Choroid plexus epithelial cell (primary cell): ENCODE measurements around the gene GNA12.

Experiments used
- DNase-seq: peaks from one replicate; pipeline ENCODE4 v3.0.0-alpha.2; 2010; ENCODE audit warnings: low read depth
- H3K4me3 ChIP-seq: 2 replicates; pipeline ENCODE4 v1.5.1; 2011; ENCODE audit warnings: low read depth, mild to moderate bottlenecking, control low read depth, low read length, moderate library complexity
- CTCF ChIP-seq: conservative IDR thresholded peaks from 2 replicates; pipeline ENCODE4 v1.5.1; 2011; ENCODE audit warnings: low read depth, mild to moderate bottlenecking, control low read depth, inconsistent platforms, low read length, moderate library complexity

The GNA12 gene

DNA sequence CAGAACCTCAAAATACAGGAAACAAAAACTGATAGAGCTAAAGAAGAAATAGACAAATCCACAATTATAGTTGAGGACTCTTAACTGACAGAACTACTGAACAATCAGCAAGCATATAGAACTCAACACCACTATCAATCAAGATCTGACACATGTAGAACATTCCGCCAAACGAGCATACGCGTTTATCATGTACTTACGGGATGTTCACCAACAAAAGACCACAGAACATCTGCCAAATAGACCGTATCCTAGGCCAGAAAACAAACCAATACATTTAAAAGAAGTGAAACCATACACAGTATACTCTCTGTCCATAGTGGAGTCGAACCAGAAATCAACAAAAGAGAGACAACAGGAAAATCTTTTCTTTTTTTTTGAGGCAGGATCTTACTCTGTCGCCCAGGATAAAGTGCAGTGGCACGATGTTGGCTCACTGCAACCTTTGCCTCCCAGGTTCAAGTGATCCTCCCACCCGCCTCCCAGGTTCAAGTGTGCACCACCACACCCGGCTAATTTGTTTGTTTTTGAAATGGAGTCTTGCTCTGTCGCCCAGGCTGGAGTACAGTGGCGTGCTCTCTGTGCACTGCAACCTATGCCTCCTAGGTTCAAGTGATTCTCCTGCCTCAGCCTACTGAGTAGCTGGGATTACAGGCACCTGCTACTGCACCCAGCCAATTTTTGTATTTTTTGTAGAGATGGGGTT lies 5.1 kb downstream of the GNA12 start:
- no peak for DNase-seq
- TF ChIP-seq CTCF = no peak
- H3K4me3 ChIP-seq = no peak overlapping the region

GRCh38 chr7:2838451-2838850 lies 5.7 kb downstream of the GNA12 start:
- no peak overlapping the region for H3K4me3 ChIP-seq
- no peak for DNase-seq
- TF ChIP-seq CTCF = no peak

DNA sequence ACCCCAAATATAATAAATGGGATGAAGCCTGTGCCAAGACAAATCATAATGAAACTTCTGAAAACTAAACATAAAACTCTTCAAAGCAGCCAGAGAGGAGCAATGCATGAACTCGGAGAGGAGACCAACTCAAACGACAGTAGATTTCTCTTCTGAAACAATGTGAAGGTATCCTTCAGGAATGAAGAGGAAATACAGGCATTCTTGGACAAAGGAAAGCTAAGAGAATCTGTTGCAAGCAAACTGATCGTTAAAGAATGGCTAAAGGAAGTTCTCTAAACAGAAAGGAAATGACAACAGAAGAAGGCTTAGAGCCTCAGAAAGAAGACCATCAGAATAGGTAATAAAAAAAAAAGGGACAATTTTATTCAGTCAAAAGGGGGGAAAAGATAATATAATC lies 6.6 kb downstream of the GNA12 start:
- peak; percentile 20 for DNase-seq
- no peak for TF ChIP-seq CTCF
- no peak overlapping the region for H3K4me3 ChIP-seq

- TF ChIP-seq CTCF = no peak
- H3K4me3 ChIP-seq = no peak overlapping the region
- DNase-seq = no peak
These were observed 9.2 kb downstream of the GNA12 start for GRCh38 chr7:2834748-2835441.

GRCh38 chr7:2833083-2833910 lies 10.8 kb downstream of the GNA12 start:
- DNase-seq = no peak
- TF ChIP-seq CTCF = no peak
- H3K4me3 ChIP-seq = no peak overlapping the region

GRCh38 chr7:2832461-2832860 lies 11.6 kb downstream of the GNA12 start:
- no peak overlapping the region for H3K4me3 ChIP-seq
- DNase-seq = no peak
- TF ChIP-seq CTCF = no peak
